Caco-2 (cell line): Measurements from ENCODE around the gene IGFBP7. TPM values are rescaled to one million over a fixed set of nuclear protein-coding genes. Genes with fewer than 3 reads are reported as not detected.

Experiments used
- BruUV-seq: library from RNA; stranded (reverse); fragments of 400-500 nt; replicated peaks from 2 replicates; lab custom pipeline; 2021; lab: Mats Ljungman, UMichigan
- CTCF ChIA-PET: fragments of 300-600 bp; sonication (Branson Sonifier 250); formaldehyde crosslinking; loops from one replicate; lab custom pipeline; 2022; ENCODE audit warnings: antibody characterized with exemption; lab: Charles Lee
- POLR2A ChIA-PET: fragments of 300-600 bp; sonication (Branson Sonifier 250); formaldehyde crosslinking; loops from one replicate; lab custom pipeline; 2022; ENCODE audit warnings: antibody characterized with exemption; lab: Charles Lee
- DNase-seq, 2 experiments: peaks; one replicate each; pipeline versions ENCODE4 v3.0.0 to v3.0.0-alpha.2; 2020 to 2022
- H3K27me3 ChIP-seq: replicated peaks from 2 replicates; pipeline ENCODE4 v1.6.0; 2011; ENCODE audit warnings: low read length; ENCODE audit not compliant: control insufficient read depth, insufficient read depth
- H3K36me3 ChIP-seq: 2 replicates; pipeline ENCODE4 v1.5.1; 2011; ENCODE audit warnings: low read length; ENCODE audit not compliant: control insufficient read depth, insufficient read depth
- H3K4me1 ChIP-seq: fragments of 250-450 bp; sonication (Bioruptor Pico); 2 replicates; pipeline ENCODE4 v1.5.1; 2020; ENCODE audit warnings: mild to moderate bottlenecking
- H3K4me3 ChIP-seq: 2 replicates; pipeline ENCODE4 v1.5.1; 2011; ENCODE audit warnings: low read depth, mild to moderate bottlenecking, control low read depth, low read length
- H3K9me3 ChIP-seq: fragments of 250-450 bp; sonication (Bioruptor Pico); 2 replicates; pipeline ENCODE4 v1.5.1; 2020; ENCODE audit warnings: mild to moderate bottlenecking, moderate library complexity
- H3K27ac Mint-ChIP-seq: one replicate; pipeline ENCODE4 v1.8.0; 2022; ENCODE audit warnings: mixed read lengths; ENCODE audit not compliant: unreplicated experiment
- H3K27me3 Mint-ChIP-seq: one replicate; pipeline ENCODE4 v1.8.0; 2022; ENCODE audit warnings: mixed read lengths; ENCODE audit not compliant: insufficient read depth, unreplicated experiment
- H3K36me3 Mint-ChIP-seq: one replicate; pipeline ENCODE4 v1.8.0; 2022; ENCODE audit warnings: mild to moderate bottlenecking, mixed read lengths; ENCODE audit not compliant: insufficient read depth, unreplicated experiment
- H3K4me1 Mint-ChIP-seq: one replicate; pipeline ENCODE4 v1.8.0; 2022; ENCODE audit warnings: low read depth, mixed read lengths; ENCODE audit not compliant: unreplicated experiment
- H3K4me3 Mint-ChIP-seq: one replicate; pipeline ENCODE4 v1.8.0; 2022; ENCODE audit warnings: mild to moderate bottlenecking, moderate library complexity, mixed read lengths; ENCODE audit not compliant: unreplicated experiment
- H3K9me3 Mint-ChIP-seq: one replicate; pipeline ENCODE4 v1.8.0; 2022; ENCODE audit warnings: mixed read lengths; ENCODE audit not compliant: unreplicated experiment
- intact Hi-C: fragments of 100-400 bp; cut with micrococcal nuclease; formaldehyde crosslinking; loops from one replicate; pipeline ENCODE4 v1.10.0; 2022; ENCODE audit not compliant: unreplicated experiment
- total RNA-seq: library from RNA; stranded (reverse); gene quantifications from 2 replicates; pipeline ENCODE4 v1.2.3, GENCODE V29; 2022
- TF ChIP-seq, protein P1 (sequence below), 2 experiments: fragments of 200-600 bp in 1 of 2; IDR thresholded peaks; 1 replicate in 1 of 2; 2 replicates in 1 of 2; pipeline versions ENCODE4 v1.5.1 to v1.8.0; 2011 to 2022; ENCODE audit warnings: antibody characterized with exemption in 1 of 2, control low read depth in 1 of 2, inconsistent platforms in 1 of 2, low read depth in 1 of 2, low read length in 1 of 2, mild to moderate bottlenecking in 1 of 2, moderate library complexity in 1 of 2; ENCODE audit not compliant: insufficient read depth in 1 of 2, severe bottlenecking in 1 of 2, unreplicated experiment in 1 of 2

IGFBP7 gene
- total RNA-seq, 1 experiment from 2014 or later: 40.4 TPM

DNA sequence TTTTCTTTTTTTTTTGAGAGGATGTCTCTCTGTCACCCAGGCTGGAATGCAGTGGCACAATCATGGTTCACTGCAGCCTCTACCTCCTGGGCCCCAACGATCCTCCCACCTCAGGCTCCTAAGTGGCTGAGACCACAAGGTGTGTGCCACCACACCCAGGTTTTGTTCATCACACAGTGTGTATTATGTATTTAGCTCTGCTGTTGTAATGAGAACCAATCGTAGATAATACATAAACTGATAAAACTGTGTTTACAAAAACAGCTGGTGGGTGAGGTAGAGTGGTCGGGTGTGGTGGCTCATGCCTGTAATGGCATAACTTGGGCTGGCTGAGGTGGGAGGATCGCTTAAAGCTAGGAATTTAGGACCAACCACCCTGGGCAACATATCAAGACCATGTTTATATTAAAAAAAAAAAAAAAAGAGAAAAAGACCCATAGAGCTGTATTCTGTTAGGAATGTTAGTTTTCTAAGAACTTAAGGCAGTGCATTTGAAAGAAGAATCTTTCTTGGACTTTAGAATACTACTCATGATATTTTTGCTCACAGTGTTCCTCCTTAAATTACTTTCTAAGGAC is 96.6 kb downstream of the IGFBP7 start:
- POLR2A ChIA-PET: no interaction called here
- H3K27me3 Mint-ChIP-seq: no peaks in the 10 kb centered on the region
- H3K36me3 ChIP-seq: 0 out of 2 replicates have a peak, but pooled peaks cover 1% of the 10 kb centered on the region

GRCh38 chr4:56999751-57000150 is 110.4 kb downstream of the IGFBP7 start:
- no TSS peak for BruUV-seq
- Histone ChIP-seq H3K4me1 (no peaks in the 10 kb centered on the region), H3K9me3 (no peaks in the 10 kb centered on the region), H3K36me3 (peaks cover 1% of the 10 kb centered on the region; the same call in 1 of the 2 replicates), H3K4me3 (no peak overlapping the region), H3K27me3 (no peaks in the 10 kb centered on the region)
- peaks cover 89% of the 10 kb centered on the region for H3K36me3 Mint-ChIP-seq
- no peaks in the 10 kb centered on the region for H3K27me3 Mint-ChIP-seq
- H3K4me3 Mint-ChIP-seq: no peak overlapping the region
- no peak overlapping the region for H3K27ac Mint-ChIP-seq
- no peaks in the 10 kb centered on the region for H3K4me1 Mint-ChIP-seq
- ChIA-PET CTCF (no interaction called here), POLR2A (no interaction called here)
- DNase-seq: no peak
- intact Hi-C loops: no loop called here
- TF ChIP-seq, protein P1, sequence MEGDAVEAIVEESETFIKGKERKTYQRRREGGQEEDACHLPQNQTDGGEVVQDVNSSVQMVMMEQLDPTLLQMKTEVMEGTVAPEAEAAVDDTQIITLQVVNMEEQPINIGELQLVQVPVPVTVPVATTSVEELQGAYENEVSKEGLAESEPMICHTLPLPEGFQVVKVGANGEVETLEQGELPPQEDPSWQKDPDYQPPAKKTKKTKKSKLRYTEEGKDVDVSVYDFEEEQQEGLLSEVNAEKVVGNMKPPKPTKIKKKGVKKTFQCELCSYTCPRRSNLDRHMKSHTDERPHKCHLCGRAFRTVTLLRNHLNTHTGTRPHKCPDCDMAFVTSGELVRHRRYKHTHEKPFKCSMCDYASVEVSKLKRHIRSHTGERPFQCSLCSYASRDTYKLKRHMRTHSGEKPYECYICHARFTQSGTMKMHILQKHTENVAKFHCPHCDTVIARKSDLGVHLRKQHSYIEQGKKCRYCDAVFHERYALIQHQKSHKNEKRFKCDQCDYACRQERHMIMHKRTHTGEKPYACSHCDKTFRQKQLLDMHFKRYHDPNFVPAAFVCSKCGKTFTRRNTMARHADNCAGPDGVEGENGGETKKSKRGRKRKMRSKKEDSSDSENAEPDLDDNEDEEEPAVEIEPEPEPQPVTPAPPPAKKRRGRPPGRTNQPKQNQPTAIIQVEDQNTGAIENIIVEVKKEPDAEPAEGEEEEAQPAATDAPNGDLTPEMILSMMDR (IDR thresholded peaks at IDR 0.05; ENCODE audit: insufficient read depth in 1 of 2, low read depth in 1 of 2, low read length in 1 of 2, severe bottlenecking in 1 of 2, unreplicated experiment in 1 of 2): no peak
- no peaks in the 10 kb centered on the region for H3K9me3 Mint-ChIP-seq

More for the DNA sequence above, 96.6 kb downstream of the IGFBP7 start:
- TF ChIP-seq, protein P1 (IDR thresholded peaks at IDR 0.05; ENCODE audit: insufficient read depth in 1 of 2, low read depth in 1 of 2, low read length in 1 of 2, severe bottlenecking in 1 of 2, unreplicated experiment in 1 of 2): no peak
- CTCF ChIA-PET: no interaction called here
- DNase-seq: no peak
- Mint-ChIP-seq H3K4me3 (no peak overlapping the region), H3K4me1 (no peaks in the 10 kb centered on the region), H3K9me3 (no peaks in the 10 kb centered on the region), H3K27ac (no peak overlapping the region), H3K36me3 (peaks cover 74% of the 10 kb centered on the region)
- no TSS peak for BruUV-seq
- no peaks in the 10 kb centered on the region for H3K9me3 ChIP-seq
- no peaks in the 10 kb centered on the region for H3K4me1 ChIP-seq
- no peaks in the 10 kb centered on the region for H3K27me3 ChIP-seq
- H3K4me3 ChIP-seq: no peak overlapping the region
- intact Hi-C loops: no loop called here

DNA sequence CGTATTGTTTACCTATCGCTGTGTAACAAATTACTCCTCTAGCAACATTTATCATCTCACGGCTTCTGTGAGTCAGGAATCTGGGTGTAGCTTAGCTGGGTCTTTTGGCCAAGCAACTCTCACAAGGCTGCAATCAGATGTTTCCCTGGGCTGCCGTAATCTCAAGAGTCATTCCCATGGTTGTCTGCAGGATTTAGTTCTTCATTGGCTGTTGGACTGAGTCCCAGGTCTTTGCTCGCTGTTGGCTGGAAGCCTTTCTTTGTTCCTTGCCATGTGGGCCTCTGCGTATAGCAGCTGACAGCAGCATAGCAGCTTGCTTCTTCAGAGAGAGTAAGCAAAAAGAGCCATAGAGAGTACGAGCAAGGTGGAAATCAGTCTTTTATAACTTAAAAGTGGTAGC is 114.7 kb downstream of the IGFBP7 start:
- ChIA-PET POLR2A (no interaction called here), CTCF (no interaction called here)
- no peaks in the 10 kb centered on the region for H3K27me3 ChIP-seq
- no peak for DNase-seq
- H3K27me3 Mint-ChIP-seq: no peaks in the 10 kb centered on the region
- no peaks in the 10 kb centered on the region for H3K4me1 Mint-ChIP-seq
- no peaks in the 10 kb centered on the region for H3K4me1 ChIP-seq
- H3K4me3 Mint-ChIP-seq: no peak overlapping the region
- no peak overlapping the region for H3K4me3 ChIP-seq
- intact Hi-C loops: no loop called here
- BruUV-seq: no TSS peak
- H3K27ac Mint-ChIP-seq: no peak overlapping the region
- peaks cover 84% of the 10 kb centered on the region for H3K36me3 Mint-ChIP-seq
- TF ChIP-seq, protein P1 (IDR thresholded peaks at IDR 0.05; ENCODE audit: insufficient read depth in 1 of 2, low read depth in 1 of 2, low read length in 1 of 2, severe bottlenecking in 1 of 2, unreplicated experiment in 1 of 2): no peak
- no peaks in the 10 kb centered on the region for H3K9me3 ChIP-seq
- no peaks in the 10 kb centered on the region for H3K9me3 Mint-ChIP-seq
- H3K36me3 ChIP-seq: peaks cover 1% of the 10 kb centered on the region; the same call in 1 of the 2 replicates
